Tibial artery (tissue), 4 donors: ENCODE measurements around the gene KIRREL3.
"Not testable (repeated sequence)": the region's sequence is repeated elsewhere in the genome, so short reads cannot be mapped to it uniquely, and the experiment has no call there.

Source experiments
- DNase-seq, 2 donors: peaks; one replicate each; pipeline ENCODE4 v3.0.0-alpha.2; 2019
- H3K27ac ChIP-seq, 2 donors: fragments of 200-600 bp; sonication (generic) in 1 of 2; 1 replicate in 1 of 2; 2 replicates in 1 of 2; pipeline ENCODE4 v1.5.1; 2018 to 2019; ENCODE audit warnings: mild to moderate bottlenecking in 1 of 2
- H3K27me3 ChIP-seq, 2 donors: fragments of 200-600 bp; sonication (generic) in 1 of 2; one replicate each; pipeline versions ENCODE4 v1.5.1 to v1.6.0; 2016 to 2019
- H3K36me3 ChIP-seq, 3 donors: fragments of 200-600 bp; sonication (generic) in 2 of 3; one replicate each; pipeline ENCODE4 v1.5.1; 2016 to 2019; ENCODE audit warnings: mild to moderate bottlenecking in 2 of 3
- H3K4me1 ChIP-seq, 4 donors: fragments of 200-600 bp; sonication (generic) in 2 of 4; 1 replicate in 3 of 4; 2 replicates in 1 of 4; pipeline ENCODE4 v1.5.1; 2016 to 2019
- H3K4me3 ChIP-seq, 2 donors: fragments of 200-600 bp; sonication (generic) in 1 of 2; 1 replicate in 1 of 2; 2 replicates in 1 of 2; pipeline ENCODE4 v1.5.1; 2018 to 2019; ENCODE audit warnings: mild to moderate bottlenecking in 2 of 2
- H3K9me3 ChIP-seq, 3 donors: fragments of 200-600 bp; sonication (generic) in 1 of 3; one replicate each; pipeline ENCODE4 v1.5.1; 2016 to 2019
- intact Hi-C: fragments of 100-400 bp; cut with DNase I; formaldehyde crosslinking; loops from one replicate; pipeline ENCODE4 v1.15.0; 2023; ENCODE audit warnings: low total_unique reads
- TF ChIP-seq, protein P1 (sequence below), 2 experiments: fragments of 200-600 bp in 1 of 2; fragments of 450-650 bp in 1 of 2; IDR thresholded peaks; one replicate each; pipeline ENCODE4 v1.5.1; 2017 to 2019; ENCODE audit warnings: antibody characterized with exemption in 2 of 2, mild to moderate bottlenecking in 1 of 2, moderate library complexity in 1 of 2

KIRREL3 gene

DNA sequence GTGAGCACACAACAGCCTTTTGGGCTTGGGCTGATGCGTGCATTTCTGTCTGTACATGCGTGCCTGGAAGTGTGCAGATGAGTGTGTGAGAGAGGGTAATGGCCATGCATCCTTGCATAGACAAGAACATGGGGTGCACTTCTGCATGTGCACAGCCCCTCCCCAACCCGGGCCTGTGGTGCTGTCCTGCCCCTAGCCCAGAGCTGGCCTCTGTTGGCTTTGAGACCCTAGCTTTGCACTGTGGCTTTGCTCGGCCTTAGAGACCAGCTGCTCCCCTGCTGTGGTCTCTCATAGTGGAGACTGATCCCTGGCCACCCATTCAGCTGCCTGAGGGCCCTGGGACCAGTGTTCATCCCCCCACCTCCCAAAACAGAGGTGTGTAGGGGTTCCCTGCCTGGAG, 619.7 kb downstream of the KIRREL3 start:
- Histone ChIP-seq H3K27ac (no peak overlapping the region), H3K9me3 (no peaks in the 10 kb centered on the region), H3K4me3 (no peak overlapping the region), H3K36me3 (no peaks in the 10 kb centered on the region), H3K4me1 (peaks cover 0 to 13% (median 1%) of the 10 kb centered on the region in 4 donors), H3K27me3 (no peaks in the 10 kb centered on the region)
- TF ChIP-seq, protein P1, sequence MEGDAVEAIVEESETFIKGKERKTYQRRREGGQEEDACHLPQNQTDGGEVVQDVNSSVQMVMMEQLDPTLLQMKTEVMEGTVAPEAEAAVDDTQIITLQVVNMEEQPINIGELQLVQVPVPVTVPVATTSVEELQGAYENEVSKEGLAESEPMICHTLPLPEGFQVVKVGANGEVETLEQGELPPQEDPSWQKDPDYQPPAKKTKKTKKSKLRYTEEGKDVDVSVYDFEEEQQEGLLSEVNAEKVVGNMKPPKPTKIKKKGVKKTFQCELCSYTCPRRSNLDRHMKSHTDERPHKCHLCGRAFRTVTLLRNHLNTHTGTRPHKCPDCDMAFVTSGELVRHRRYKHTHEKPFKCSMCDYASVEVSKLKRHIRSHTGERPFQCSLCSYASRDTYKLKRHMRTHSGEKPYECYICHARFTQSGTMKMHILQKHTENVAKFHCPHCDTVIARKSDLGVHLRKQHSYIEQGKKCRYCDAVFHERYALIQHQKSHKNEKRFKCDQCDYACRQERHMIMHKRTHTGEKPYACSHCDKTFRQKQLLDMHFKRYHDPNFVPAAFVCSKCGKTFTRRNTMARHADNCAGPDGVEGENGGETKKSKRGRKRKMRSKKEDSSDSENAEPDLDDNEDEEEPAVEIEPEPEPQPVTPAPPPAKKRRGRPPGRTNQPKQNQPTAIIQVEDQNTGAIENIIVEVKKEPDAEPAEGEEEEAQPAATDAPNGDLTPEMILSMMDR (IDR thresholded peaks at IDR 0.05) = no peak
- peak in 1 of 2 donors; percentile 39 for DNase-seq
- intact Hi-C loops = no loop called here

DNA sequence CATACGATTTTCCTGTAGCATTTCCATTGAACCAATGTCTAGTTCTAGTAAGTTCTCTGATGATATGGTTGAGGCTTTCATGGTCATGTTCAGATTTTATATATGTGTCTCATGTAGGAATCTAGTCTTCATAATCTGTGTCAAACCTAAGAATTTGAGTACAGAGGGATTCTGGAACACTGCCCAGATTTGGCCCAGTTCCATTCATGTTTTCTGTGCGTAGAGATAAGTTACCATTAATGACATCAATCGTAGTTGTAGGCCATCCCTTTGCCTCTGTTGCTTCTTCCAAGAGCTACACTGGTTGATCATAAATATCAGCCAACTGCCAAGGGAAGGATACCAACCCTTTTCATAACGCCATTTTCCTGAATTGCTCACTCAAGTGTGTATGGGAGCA, 621.8 kb downstream of the KIRREL3 start:
- Histone ChIP-seq H3K27ac (no peak overlapping the region), H3K27me3 (no peaks in the 10 kb centered on the region), H3K36me3 (no peaks in the 10 kb centered on the region), H3K4me1 (peaks cover 0 to 10% (median 0%) of the 10 kb centered on the region in 4 donors), H3K4me3 (no peak overlapping the region), H3K9me3 (no peaks in the 10 kb centered on the region)
- DNase-seq = no peak
- intact Hi-C loops = no loop called here
- TF ChIP-seq, protein P1 (IDR thresholded peaks at IDR 0.05) = no peak

DNA sequence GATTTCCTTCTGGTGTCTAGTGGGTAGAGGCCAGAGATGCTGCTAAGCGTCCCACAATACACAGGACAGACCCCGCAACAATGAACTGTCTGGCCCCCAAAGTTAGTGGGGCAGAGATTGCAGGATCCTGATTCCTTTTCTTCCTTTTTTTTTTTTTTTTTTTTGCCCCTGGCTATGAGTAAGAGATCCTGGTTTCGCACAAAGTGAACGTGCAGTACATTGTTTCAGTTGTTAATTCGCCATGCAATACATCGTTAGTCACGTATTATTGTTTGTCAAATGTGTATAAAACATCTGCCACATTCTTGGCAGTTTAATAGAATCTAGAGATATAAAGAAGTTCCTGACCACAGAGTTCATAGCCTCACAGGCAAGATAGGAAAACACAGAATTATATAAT, 624.8 kb downstream of the KIRREL3 start:
- Histone ChIP-seq H3K27ac (no peak overlapping the region), H3K27me3 (no peaks in the 10 kb centered on the region), H3K36me3 (no peaks in the 10 kb centered on the region), H3K4me3 (no peak overlapping the region), H3K9me3 (no peaks in the 10 kb centered on the region), H3K4me1 (peaks cover 0 to 6% (median 2%) of the 10 kb centered on the region in 4 donors)
- DNase-seq = no peak
- intact Hi-C loops = no loop called here
- TF ChIP-seq, protein P1 (IDR thresholded peaks at IDR 0.05) = no peak

DNA sequence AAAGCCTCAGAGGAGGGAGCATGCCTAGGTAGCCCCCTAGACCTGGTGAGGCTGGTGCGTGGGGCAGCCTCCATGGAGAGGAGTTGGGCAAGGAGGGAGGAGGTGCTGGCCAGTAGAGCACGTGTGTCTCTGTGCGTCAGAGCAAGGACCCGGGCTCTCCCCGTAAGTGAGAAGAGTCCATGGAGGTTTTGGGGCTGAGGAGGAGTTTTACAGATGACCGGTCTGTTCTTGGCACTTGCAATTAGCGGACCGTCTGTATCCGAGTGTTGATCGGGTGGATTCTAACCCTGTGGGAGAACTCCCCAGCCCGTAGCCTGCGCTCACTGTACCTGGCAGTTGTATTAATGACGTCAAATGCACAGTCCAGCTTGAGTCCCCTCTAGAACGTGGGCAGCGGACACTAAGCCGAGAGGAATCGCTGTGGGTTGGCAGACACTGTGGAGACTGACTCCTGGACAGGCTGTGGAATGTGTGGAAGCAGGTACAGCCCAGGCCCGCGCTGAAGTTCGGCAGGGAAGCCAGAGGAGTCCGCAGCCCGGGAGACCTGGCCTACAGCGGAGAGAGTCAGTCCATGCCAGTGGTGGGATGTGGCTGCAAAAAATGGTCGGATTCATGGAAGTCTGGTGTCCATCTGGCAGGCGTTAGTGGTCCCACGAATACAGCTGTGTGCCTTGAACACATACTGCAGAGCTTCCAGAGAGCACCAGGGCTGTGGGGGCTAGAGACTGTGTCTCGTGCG, 625.8 kb downstream of the KIRREL3 start:
- DNase-seq = peak in 1 of 2 donors; percentile 45
- H3K27ac ChIP-seq, H3K4me1 ChIP-seq, H3K9me3 ChIP-seq, intact Hi-C loops, H3K36me3 ChIP-seq, H3K27me3 ChIP-seq, H3K4me3 ChIP-seq: not testable (repeated sequence)

DNA sequence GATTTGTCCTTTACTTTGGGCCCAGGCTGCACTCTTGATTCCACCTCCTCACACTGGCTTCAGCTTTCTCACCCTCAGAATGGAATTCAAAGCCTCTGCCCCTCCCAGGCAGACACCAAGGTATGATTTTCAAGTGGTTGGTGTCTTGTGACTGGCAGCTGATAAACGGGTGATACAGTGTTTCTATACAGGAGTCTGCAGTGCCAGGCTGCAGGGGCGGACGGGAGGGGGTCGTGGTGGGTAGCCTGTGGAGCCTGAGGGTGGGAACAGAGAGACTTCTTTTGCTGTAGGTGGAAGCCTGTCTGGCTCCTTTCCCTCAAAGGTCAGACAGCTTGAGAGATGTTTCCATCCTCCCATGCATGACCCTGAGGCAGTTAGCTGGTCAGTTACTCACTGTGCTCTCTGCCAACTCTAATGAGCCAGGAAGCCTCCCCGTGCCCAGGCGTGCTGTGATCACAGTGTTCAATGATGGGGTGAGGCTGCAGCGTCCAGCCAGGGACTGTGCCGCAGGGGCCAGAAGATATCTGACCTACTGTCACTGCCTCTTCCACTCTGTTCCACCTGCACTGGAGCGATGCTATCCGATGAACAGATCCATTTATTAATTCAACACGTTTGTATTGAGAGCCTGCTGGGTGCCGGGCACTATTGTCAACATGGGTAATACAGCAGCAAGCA, 627.0 kb downstream of the KIRREL3 start:
- H3K9me3 ChIP-seq, H3K36me3 ChIP-seq, H3K4me1 ChIP-seq, intact Hi-C loops, H3K27me3 ChIP-seq, H3K4me3 ChIP-seq, H3K27ac ChIP-seq: not testable (repeated sequence)
- peak; percentile 9 to 48 for DNase-seq
